H9 (cell line): ENCODE results near the gene DARS1. TPM values are rescaled to one million over a fixed set of nuclear protein-coding genes. Genes with fewer than 3 reads are reported as not detected.

ENCODE experiments used
- DNase-seq: peaks from one replicate; pipeline ENCODE4 v3.0.0-alpha.2; 2017
- H2AFZ ChIP-seq: one replicate; pipeline ENCODE4 v1.6.1; 2013; ENCODE audit warnings: mild to moderate bottlenecking, low read length, control low read depth, moderate library complexity
- H2AK5ac ChIP-seq: 2 replicates; pipeline ENCODE4 v1.6.1; 2013; ENCODE audit warnings: low read length, control low read depth, mixed read lengths; ENCODE audit not compliant: insufficient read length
- H2BK120ac ChIP-seq: one replicate; pipeline ENCODE4 v1.6.1; 2013; ENCODE audit warnings: low read depth, mild to moderate bottlenecking, low read length, control low read depth, inconsistent platforms; ENCODE audit not compliant: poor library complexity, severe bottlenecking
- H2BK12ac ChIP-seq: 2 replicates; pipeline ENCODE4 v1.6.1; 2013; ENCODE audit warnings: low read length, control low read depth, mixed read lengths, low read depth; ENCODE audit not compliant: insufficient read length
- H2BK15ac ChIP-seq: 2 replicates; pipeline ENCODE4 v1.6.1; 2013; ENCODE audit warnings: low read depth, low read length, control low read depth
- H2BK20ac ChIP-seq: one replicate; pipeline ENCODE4 v1.6.1; 2013; ENCODE audit warnings: low read depth, mild to moderate bottlenecking, low read length, control low read depth, inconsistent platforms; ENCODE audit not compliant: poor library complexity, severe bottlenecking
- H2BK5ac ChIP-seq: 2 replicates; pipeline ENCODE4 v1.6.1; 2013; ENCODE audit warnings: low read length, control low read depth, mixed read lengths; ENCODE audit not compliant: insufficient read length
- H3K14ac ChIP-seq: 2 replicates; pipeline ENCODE4 v1.6.1; 2013; ENCODE audit warnings: low read length, control low read depth; ENCODE audit not compliant: insufficient read depth
- H3K18ac ChIP-seq: 2 replicates; pipeline ENCODE4 v1.6.1; 2013; ENCODE audit warnings: low read depth, mild to moderate bottlenecking, mixed read lengths, low read length, control low read depth; ENCODE audit not compliant: insufficient read length
- H3K23ac ChIP-seq: 2 replicates; pipeline ENCODE4 v1.6.1; 2013; ENCODE audit warnings: low read length, control low read depth, mixed read lengths, low read depth; ENCODE audit not compliant: insufficient read length
- H3K23me2 ChIP-seq: 2 replicates; pipeline ENCODE4 v1.6.1; 2013; ENCODE audit warnings: low read depth, mild to moderate bottlenecking, mixed read lengths, low read length, control low read depth; ENCODE audit not compliant: insufficient read length, poor library complexity, severe bottlenecking
- H3K27ac ChIP-seq: 2 replicates; pipeline ENCODE4 v1.5.1; 2013; ENCODE audit warnings: low read length, control low read depth, mixed read lengths, low read depth; ENCODE audit not compliant: insufficient read length
- H3K27me3 ChIP-seq: 2 replicates; pipeline ENCODE4 v1.6.1; 2013; ENCODE audit warnings: low read length, control low read depth, inconsistent platforms; ENCODE audit not compliant: insufficient read depth
- H3K4ac ChIP-seq: 2 replicates; pipeline ENCODE4 v1.6.1; 2013; ENCODE audit warnings: low read depth, mild to moderate bottlenecking, control low read depth, inconsistent platforms, low read length, moderate library complexity
- H3K4me1 ChIP-seq: 2 replicates; pipeline ENCODE4 v1.6.1; 2013; ENCODE audit warnings: low read length, control low read depth, inconsistent platforms; ENCODE audit not compliant: insufficient read depth
- H3K4me2 ChIP-seq: 2 replicates; pipeline ENCODE4 v1.6.1; 2013; ENCODE audit warnings: low read length, control low read depth, mixed read lengths; ENCODE audit not compliant: insufficient read length, insufficient read depth
- H3K56ac ChIP-seq: 2 replicates; pipeline ENCODE4 v1.6.1; 2013; ENCODE audit warnings: low read depth, mild to moderate bottlenecking, mixed read lengths, low read length, control low read depth; ENCODE audit not compliant: insufficient read length
- H3K79me1 ChIP-seq: 2 replicates; pipeline ENCODE4 v1.6.1; 2013; ENCODE audit warnings: low read depth, mild to moderate bottlenecking, moderate library complexity, low read length, control low read depth, inconsistent platforms; ENCODE audit not compliant: insufficient read depth, poor library complexity, severe bottlenecking
- H3K79me2 ChIP-seq: 2 replicates; pipeline ENCODE4 v1.6.1; 2013; ENCODE audit warnings: low read length, control low read depth, inconsistent platforms; ENCODE audit not compliant: insufficient read depth
- H3K9ac ChIP-seq: 2 replicates; pipeline ENCODE4 v1.6.1; 2013; ENCODE audit warnings: low read length, control low read depth, mixed read lengths; ENCODE audit not compliant: insufficient read length; ENCODE audit errors: extremely low read depth
- H3K9me3 ChIP-seq: one replicate; pipeline ENCODE4 v1.6.1; 2013; ENCODE audit warnings: low read depth, low read length, inconsistent platforms; ENCODE audit not compliant: control insufficient read depth
- H3T11ph ChIP-seq: one replicate; pipeline ENCODE4 v1.6.1; 2013; ENCODE audit warnings: mild to moderate bottlenecking, low read length, control low read depth, inconsistent platforms
- H4K20me1 ChIP-seq: one replicate; pipeline ENCODE4 v1.6.1; 2013; ENCODE audit not compliant: control insufficient read depth, insufficient read length, insufficient read depth
- H4K5ac ChIP-seq: 2 replicates; pipeline ENCODE4 v1.6.1; 2013; ENCODE audit warnings: low read depth, mild to moderate bottlenecking, mixed read lengths, low read length, control low read depth; ENCODE audit not compliant: insufficient read length
- H4K8ac ChIP-seq: replicated peaks from 2 replicates; pipeline ENCODE4 v1.6.1; 2013; ENCODE audit warnings: low read length, control low read depth, mixed read lengths, low read depth; ENCODE audit not compliant: insufficient read length
- H4K91ac ChIP-seq: 2 replicates; pipeline ENCODE4 v1.6.1; 2013; ENCODE audit warnings: low read depth, mild to moderate bottlenecking, moderate library complexity, mixed read lengths, low read length, control low read depth; ENCODE audit not compliant: insufficient read length
- H3K27ac Mint-ChIP-seq, 3 experiments: 2 replicates in 2 of 3; 3 replicates in 1 of 3; pipeline ENCODE4 v1.8.0; 2020 to 2021; ENCODE audit warnings: mixed read lengths in 3 of 3, mild to moderate bottlenecking in 1 of 3, moderate library complexity in 1 of 3
- H3K27me3 Mint-ChIP-seq: 2 replicates; pipeline ENCODE4 v1.8.0; 2021; ENCODE audit warnings: low read depth, mild to moderate bottlenecking, moderate library complexity, mixed read lengths
- H3K36me3 Mint-ChIP-seq, 3 experiments: 2 replicates in 2 of 3; 3 replicates in 1 of 3; pipeline ENCODE4 v1.8.0; 2020 to 2021; ENCODE audit warnings: low read depth in 3 of 3, mixed read lengths in 3 of 3; ENCODE audit not compliant: insufficient read depth in 1 of 3
- H3K4me1 Mint-ChIP-seq, 2 experiments: 2 replicates each; pipeline ENCODE4 v1.8.0; 2020; ENCODE audit warnings: mixed read lengths in 2 of 2
- H3K4me3 Mint-ChIP-seq, 2 experiments: 2 replicates in 1 of 2; 3 replicates in 1 of 2; pipeline ENCODE4 v1.8.0; 2020 to 2021; ENCODE audit warnings: mild to moderate bottlenecking in 2 of 2, mixed read lengths in 2 of 2, moderate library complexity in 1 of 2
- H3K9me3 Mint-ChIP-seq, 2 experiments: 2 replicates in 1 of 2; 3 replicates in 1 of 2; pipeline ENCODE4 v1.8.0; 2020; ENCODE audit warnings: mild to moderate bottlenecking in 2 of 2, mixed read lengths in 2 of 2, moderate library complexity in 1 of 2
- WGBS: extraction: QIAGEN DNeasy Blood & Tissue Kit; methylation state at CpG from one replicate; pipeline ENCODE4 v1.1.7; 2013; ENCODE audit warnings: missing lambda C conversion rate, low lambda C conversion rate, mixed read lengths; ENCODE audit not compliant: insufficient read length; ENCODE audit errors: extremely low coverage; 5-methylcytosine and 5-hydroxymethylcytosine counted together
- total RNA-seq: library from RNA; stranded (reverse); gene quantifications from 2 replicates; pipeline ENCODE4 v1.2.1, GENCODE V29; 2021
- TF ChIP-seq, protein P1 (sequence below): fragments of 200-600 bp; sonication (generic); conservative IDR thresholded peaks from 3 replicates; pipeline ENCODE4 v1.8.0; 2021; ENCODE audit warnings: antibody characterized with exemption, mild to moderate bottlenecking

Gene DARS1
- total RNA-seq, 1 experiment from 2014 or later, result 117 TPM

GRCh38 chr2:135862718-135863117, 122.7 kb downstream of the DARS1 start:
- H2BK15ac ChIP-seq, result no peak overlapping the region
- H3K18ac ChIP-seq, result no peak overlapping the region
- peaks cover 49 to 90% (median 85%) of the 10 kb centered on the region in 3 experiments; a peak in 6 of 7 replicates for H3K36me3 Mint-ChIP-seq
- H3K27me3 ChIP-seq, result no peaks in the 10 kb centered on the region
- TF ChIP-seq, protein P1, sequence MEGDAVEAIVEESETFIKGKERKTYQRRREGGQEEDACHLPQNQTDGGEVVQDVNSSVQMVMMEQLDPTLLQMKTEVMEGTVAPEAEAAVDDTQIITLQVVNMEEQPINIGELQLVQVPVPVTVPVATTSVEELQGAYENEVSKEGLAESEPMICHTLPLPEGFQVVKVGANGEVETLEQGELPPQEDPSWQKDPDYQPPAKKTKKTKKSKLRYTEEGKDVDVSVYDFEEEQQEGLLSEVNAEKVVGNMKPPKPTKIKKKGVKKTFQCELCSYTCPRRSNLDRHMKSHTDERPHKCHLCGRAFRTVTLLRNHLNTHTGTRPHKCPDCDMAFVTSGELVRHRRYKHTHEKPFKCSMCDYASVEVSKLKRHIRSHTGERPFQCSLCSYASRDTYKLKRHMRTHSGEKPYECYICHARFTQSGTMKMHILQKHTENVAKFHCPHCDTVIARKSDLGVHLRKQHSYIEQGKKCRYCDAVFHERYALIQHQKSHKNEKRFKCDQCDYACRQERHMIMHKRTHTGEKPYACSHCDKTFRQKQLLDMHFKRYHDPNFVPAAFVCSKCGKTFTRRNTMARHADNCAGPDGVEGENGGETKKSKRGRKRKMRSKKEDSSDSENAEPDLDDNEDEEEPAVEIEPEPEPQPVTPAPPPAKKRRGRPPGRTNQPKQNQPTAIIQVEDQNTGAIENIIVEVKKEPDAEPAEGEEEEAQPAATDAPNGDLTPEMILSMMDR, result no peak
- no peaks in the 10 kb centered on the region for H3K23me2 ChIP-seq
- peak overlapping the region in 1 of 3 experiments; percentile 11; a peak in 1 of 7 replicates for H3K27ac Mint-ChIP-seq
- H3K79me2 ChIP-seq, result no peaks in the 10 kb centered on the region
- no peak for DNase-seq
- H4K20me1 ChIP-seq, result no peaks in the 10 kb centered on the region
- no peaks in the 10 kb centered on the region for H3K9me3 ChIP-seq
- H3K9me3 Mint-ChIP-seq, result no peaks in the 10 kb centered on the region
- H3K4me2 ChIP-seq, result no peak overlapping the region
- H4K8ac ChIP-seq, result no peak overlapping the region
- H3T11ph ChIP-seq, result no peak overlapping the region
- H2BK12ac ChIP-seq, result no peak overlapping the region
- no peaks in the 10 kb centered on the region for H3K4me1 ChIP-seq
- no peak overlapping the region for H4K91ac ChIP-seq
- no CpG with 5 or more reads among the region's 4 CpGs for WGBS
- no peak overlapping the region for H3K14ac ChIP-seq
- no peak overlapping the region for H3K4ac ChIP-seq
- no peak overlapping the region for H2AFZ ChIP-seq
- H3K27me3 Mint-ChIP-seq, result no peaks in the 10 kb centered on the region
- no peak overlapping the region for H3K23ac ChIP-seq
- no peak overlapping the region for H4K5ac ChIP-seq
- H2AK5ac ChIP-seq, result no peak overlapping the region
- no peak overlapping the region for H2BK120ac ChIP-seq
- H3K4me3 Mint-ChIP-seq, result no peak overlapping the region
- H2BK20ac ChIP-seq, result no peak overlapping the region
- no peak overlapping the region for H2BK5ac ChIP-seq
- H3K56ac ChIP-seq, result no peak overlapping the region
- H3K27ac ChIP-seq, result no peak overlapping the region
- no peak overlapping the region for H3K9ac ChIP-seq
- peaks cover 2% of the 10 kb centered on the region for H3K79me1 ChIP-seq
- no peaks in the 10 kb centered on the region for H3K4me1 Mint-ChIP-seq

Other genes with a start within 250 kb of the DARS1 start
- gene UBXN4, start 243.8 kb downstream of the DARS1 start, total RNA-seq, result 65.4 and 71.2 TPM in 2 replicates
- 0.04 TPM in 2 replicates for gene LCT, start 148.4 kb downstream of the DARS1 start, total RNA-seq
- gene MCM6, start 109.2 kb downstream of the DARS1 start, total RNA-seq, result 112 and 113 TPM in 2 replicates
- 0.79 and 1.0 TPM in 2 replicates for gene CXCR4, start 132.5 kb upstream of the DARS1 start, total RNA-seq